Suppressor macrophage treated with lipopolysaccharide for 4 hours (primary cell): Measurements from ENCODE around the gene SLC7A14.

Source experiments
- DNase-seq: peaks from one replicate; pipeline ENCODE4 v3.0.0-alpha.2; 2020

The SLC7A14 gene

GRCh38 chr3:170467007-170467406, 118.9 kb downstream of the SLC7A14 start:
- DNase-seq, result no peak

- no peak for DNase-seq
Observed at GRCh38 chr3:170465955-170466354, 119.9 kb downstream of the SLC7A14 start.

GRCh38 chr3:170463011-170463410, 122.9 kb downstream of the SLC7A14 start:
- DNase-seq, result no peak

- DNase-seq, result no peak
Observed at GRCh38 chr3:170458285-170458684, 127.6 kb downstream of the SLC7A14 start.

- no peak for DNase-seq
Observed at GRCh38 chr3:170454509-170454908, 131.4 kb downstream of the SLC7A14 start.

GRCh38 chr3:170450039-170450438, 135.8 kb downstream of the SLC7A14 start:
- no peak for DNase-seq

- DNase-seq, result no peak
Observed at GRCh38 chr3:170448584-170448983, 137.3 kb downstream of the SLC7A14 start.

- DNase-seq, result no peak
Observed at GRCh38 chr3:170443457-170443856, 142.4 kb downstream of the SLC7A14 start.

GRCh38 chr3:170442947-170443346, 142.9 kb downstream of the SLC7A14 start:
- DNase-seq, result no peak

GRCh38 chr3:170441412-170441811, 144.5 kb downstream of the SLC7A14 start:
- DNase-seq, result no peak

- DNase-seq, result no peak
Observed at GRCh38 chr3:170440344-170440743, 145.5 kb downstream of the SLC7A14 start.

GRCh38 chr3:170438836-170439235, 147.0 kb downstream of the SLC7A14 start:
- no peak for DNase-seq

GRCh38 chr3:170437696-170438407, 148.0 kb downstream of the SLC7A14 start:
- no peak for DNase-seq

- no peak for DNase-seq
Observed at GRCh38 chr3:170437176-170437575, 148.7 kb downstream of the SLC7A14 start.

- no peak for DNase-seq
Observed at GRCh38 chr3:170436697-170437096, 149.2 kb downstream of the SLC7A14 start.

- no peak for DNase-seq
Observed at GRCh38 chr3:170432416-170432815, 153.5 kb downstream of the SLC7A14 start.

- DNase-seq, result no peak
Observed at GRCh38 chr3:170431054-170431453, 154.8 kb downstream of the SLC7A14 start.

GRCh38 chr3:170429050-170429449, 156.8 kb downstream of the SLC7A14 start:
- DNase-seq, result no peak

GRCh38 chr3:170428095-170428494, 157.8 kb downstream of the SLC7A14 start:
- no peak for DNase-seq

GRCh38 chr3:170426240-170426797, 159.6 kb downstream of the SLC7A14 start:
- no peak for DNase-seq

- no peak for DNase-seq
Observed at GRCh38 chr3:170425491-170426239, 160.2 kb downstream of the SLC7A14 start.

GRCh38 chr3:170424879-170425278, 161.0 kb downstream of the SLC7A14 start:
- DNase-seq, result no peak

- DNase-seq, result no peak
Observed at GRCh38 chr3:170423001-170423615, 162.8 kb downstream of the SLC7A14 start.

- DNase-seq, result no peak
Observed at GRCh38 chr3:170421758-170422157, 164.1 kb downstream of the SLC7A14 start.
